Adrenal gland (tissue), 5 donors: ENCODE measurements around the gene TUT4.

Experiments
- POLR2A ChIP-seq, 2 donors: fragments of 450-650 bp; IDR thresholded peaks; one replicate each; pipeline ENCODE4 v1.6.1; 2017; ENCODE audit warnings: antibody characterized with exemption in 2 of 2, mild to moderate bottlenecking in 2 of 2, moderate library complexity in 1 of 2
- TF ChIP-seq, protein P1 (sequence below), 6 experiments: fragments of 450-650 bp in 4 of 6; fragments of 200-600 bp in 2 of 6; sonication (generic) in 1 of 6; IDR thresholded peaks; 1 replicate in 5 of 6; 2 replicates in 1 of 6; pipeline versions ENCODE4 v1.5.1 to v1.8.0; 2016 to 2021; ENCODE audit warnings: antibody characterized with exemption in 6 of 6, mild to moderate bottlenecking in 2 of 6, moderate library complexity in 1 of 6
- donor health status: DM: no; HTN: no; CAD: no.

DNA sequence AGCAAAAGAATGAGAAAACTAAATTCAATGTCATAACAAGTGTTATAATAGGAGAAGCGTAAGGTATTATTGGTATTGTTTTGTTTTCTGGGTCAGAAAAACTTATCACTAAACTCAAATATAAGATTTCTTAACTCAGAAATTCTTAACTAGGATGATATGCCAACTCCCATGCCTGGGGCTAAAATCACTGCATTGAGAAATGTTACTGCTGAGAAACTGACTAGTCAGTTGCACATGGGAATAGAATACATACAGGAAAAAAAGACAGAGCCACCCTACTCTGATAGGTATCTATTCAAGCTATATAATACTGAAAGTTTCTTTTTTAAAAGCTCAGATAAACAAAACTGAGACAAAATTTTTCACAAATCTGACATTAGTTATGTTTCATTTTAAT, 92.2 kb downstream of the TUT4 start:
- TF ChIP-seq, protein P1, sequence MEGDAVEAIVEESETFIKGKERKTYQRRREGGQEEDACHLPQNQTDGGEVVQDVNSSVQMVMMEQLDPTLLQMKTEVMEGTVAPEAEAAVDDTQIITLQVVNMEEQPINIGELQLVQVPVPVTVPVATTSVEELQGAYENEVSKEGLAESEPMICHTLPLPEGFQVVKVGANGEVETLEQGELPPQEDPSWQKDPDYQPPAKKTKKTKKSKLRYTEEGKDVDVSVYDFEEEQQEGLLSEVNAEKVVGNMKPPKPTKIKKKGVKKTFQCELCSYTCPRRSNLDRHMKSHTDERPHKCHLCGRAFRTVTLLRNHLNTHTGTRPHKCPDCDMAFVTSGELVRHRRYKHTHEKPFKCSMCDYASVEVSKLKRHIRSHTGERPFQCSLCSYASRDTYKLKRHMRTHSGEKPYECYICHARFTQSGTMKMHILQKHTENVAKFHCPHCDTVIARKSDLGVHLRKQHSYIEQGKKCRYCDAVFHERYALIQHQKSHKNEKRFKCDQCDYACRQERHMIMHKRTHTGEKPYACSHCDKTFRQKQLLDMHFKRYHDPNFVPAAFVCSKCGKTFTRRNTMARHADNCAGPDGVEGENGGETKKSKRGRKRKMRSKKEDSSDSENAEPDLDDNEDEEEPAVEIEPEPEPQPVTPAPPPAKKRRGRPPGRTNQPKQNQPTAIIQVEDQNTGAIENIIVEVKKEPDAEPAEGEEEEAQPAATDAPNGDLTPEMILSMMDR (IDR thresholded peaks at IDR 0.05): no peak
- TF ChIP-seq POLR2A (IDR thresholded peaks at IDR 0.05): no peak
